ENCODE results near the gene VPS41.
"Not testable (repeated sequence)": the region's sequence is repeated elsewhere in the genome, so short reads cannot be mapped to it uniquely, and the experiment has no call there.

Gene VPS41

GRCh38 chr7:38858259-38858884 is 50.6 kb downstream of the VPS41 start:
- TF ChIP-seq CTCF (conservative IDR thresholded peaks at IDR 0.05; ENCODE audit: low read depth, low read length) = no peak
- DNase-seq (ENCODE audit: low read depth) = peak; percentile 64
- no peak overlapping the region for H3K4me3 ChIP-seq (ENCODE audit: low read length)

GRCh38 chr7:38855867-38856266 is 53.1 kb downstream of the VPS41 start:
- TF ChIP-seq CTCF (conservative IDR thresholded peaks at IDR 0.05; ENCODE audit: low read depth, low read length) = no peak
- no peak overlapping the region for H3K4me3 ChIP-seq (ENCODE audit: low read length)
- no peak for DNase-seq (ENCODE audit: low read depth)

GRCh38 chr7:38855386-38855785 is 53.6 kb downstream of the VPS41 start:
- H3K4me3 ChIP-seq (ENCODE audit: low read length) = no peak overlapping the region
- DNase-seq (ENCODE audit: low read depth) = no peak
- no peak for TF ChIP-seq CTCF (conservative IDR thresholded peaks at IDR 0.05; ENCODE audit: low read depth, low read length)

- not testable (repeated sequence) for DNase-seq (ENCODE audit: low read depth); H3K4me3 ChIP-seq (ENCODE audit: low read length)
Measured at GRCh38 chr7:38854947-38855346, 54.0 kb downstream of the VPS41 start.

- no peak overlapping the region for H3K4me3 ChIP-seq (ENCODE audit: low read length)
- TF ChIP-seq CTCF (conservative IDR thresholded peaks at IDR 0.05; ENCODE audit: low read depth, low read length) = no peak
- DNase-seq (ENCODE audit: low read depth) = no peak
Measured at GRCh38 chr7:38851321-38851720, 57.7 kb downstream of the VPS41 start.

GRCh38 chr7:38846280-38846679 is 62.7 kb downstream of the VPS41 start:
- TF ChIP-seq CTCF (conservative IDR thresholded peaks at IDR 0.05; ENCODE audit: low read depth, low read length) = no peak
- DNase-seq (ENCODE audit: low read depth) = no peak
- H3K4me3 ChIP-seq (ENCODE audit: low read length) = no peak overlapping the region

- no peak for DNase-seq (ENCODE audit: low read depth)
- no peak overlapping the region for H3K4me3 ChIP-seq (ENCODE audit: low read length)
- TF ChIP-seq CTCF (conservative IDR thresholded peaks at IDR 0.05; ENCODE audit: low read depth, low read length) = no peak
Measured at GRCh38 chr7:38844952-38845563, 63.9 kb downstream of the VPS41 start.
